KMS-11 (cell line): ENCODE results near the gene SHMT2.

Experiments
- H2AFZ ChIP-seq: fragments of 200-600 bp; sonication (generic); 2 replicates; pipeline ENCODE4 v1.6.1; 2016; ENCODE audit warnings: antibody characterized with exemption, mixed run types, low read depth
- H3K27ac ChIP-seq: fragments of 200-600 bp; sonication (generic); 2 replicates; pipeline ENCODE4 v1.6.1; 2016; ENCODE audit warnings: mild to moderate bottlenecking, mixed run types
- H3K27me3 ChIP-seq: fragments of 200-600 bp; sonication (generic); 2 replicates; pipeline ENCODE4 v1.6.1; 2017; ENCODE audit warnings: mild to moderate bottlenecking, low read depth, mixed run types, moderate library complexity; ENCODE audit not compliant: insufficient read depth
- H3K36me3 ChIP-seq: fragments of 200-600 bp; sonication (generic); 2 replicates; pipeline ENCODE4 v1.6.1; 2017; ENCODE audit warnings: mild to moderate bottlenecking, mixed run types; ENCODE audit not compliant: insufficient read depth
- H3K4me1 ChIP-seq: fragments of 200-600 bp; sonication (generic); 2 replicates; pipeline ENCODE4 v1.6.1; 2016; ENCODE audit warnings: mild to moderate bottlenecking, low read depth, mixed run types; ENCODE audit not compliant: poor library complexity, severe bottlenecking
- H3K4me2 ChIP-seq: fragments of 200-600 bp; sonication (generic); 2 replicates; pipeline ENCODE4 v1.7.0; 2016; ENCODE audit warnings: mild to moderate bottlenecking, mixed run types
- H3K4me3 ChIP-seq: fragments of 200-600 bp; sonication (generic); IDR thresholded peaks from 2 replicates; pipeline ENCODE4 v1.6.1; 2017; ENCODE audit warnings: low read depth, low read length, mixed read lengths; ENCODE audit not compliant: insufficient read depth
- H3K79me2 ChIP-seq: fragments of 200-600 bp; sonication (generic); 2 replicates; pipeline ENCODE4 v1.6.1; 2016; ENCODE audit warnings: low read depth, mixed run types; ENCODE audit not compliant: insufficient read depth
- H3K9ac ChIP-seq: fragments of 200-600 bp; sonication (generic); 2 replicates; pipeline ENCODE4 v1.6.1; 2016; ENCODE audit warnings: mild to moderate bottlenecking, mixed run types
- H4K20me1 ChIP-seq: fragments of 200-600 bp; sonication (generic); 2 replicates; pipeline ENCODE4 v1.6.1; 2016; ENCODE audit warnings: mild to moderate bottlenecking, mixed run types; ENCODE audit not compliant: insufficient read depth
- TF ChIP-seq, protein P1 (sequence below): fragments of 200-600 bp; sonication (generic); conservative IDR thresholded peaks from 2 replicates; pipeline ENCODE4 v1.6.1; 2017; ENCODE audit warnings: low read depth, mild to moderate bottlenecking, antibody characterized with exemption, low read length, moderate library complexity, mixed read lengths

SHMT2 gene

DNA sequence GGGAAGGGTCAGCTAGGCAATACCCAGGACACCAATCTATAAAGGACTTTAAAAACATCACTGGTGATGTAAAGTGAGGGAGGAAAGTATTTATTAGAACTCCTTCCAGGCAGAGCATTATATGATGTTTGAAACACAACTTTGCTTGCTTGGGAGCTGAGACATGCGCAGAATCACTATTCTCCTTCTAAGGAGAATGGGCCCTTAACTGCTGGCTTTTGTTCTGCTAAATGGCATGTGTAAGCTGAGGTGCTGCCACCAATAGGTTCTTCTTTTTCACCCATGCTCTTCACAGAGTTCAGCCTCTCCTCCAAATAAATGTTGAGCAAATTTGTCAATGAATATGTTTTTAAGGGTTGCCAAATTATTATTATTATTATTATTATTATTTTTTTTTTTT, 17.5 kb downstream of the SHMT2 start:
- no peak overlapping the region for H3K27ac ChIP-seq
- TF ChIP-seq, protein P1, sequence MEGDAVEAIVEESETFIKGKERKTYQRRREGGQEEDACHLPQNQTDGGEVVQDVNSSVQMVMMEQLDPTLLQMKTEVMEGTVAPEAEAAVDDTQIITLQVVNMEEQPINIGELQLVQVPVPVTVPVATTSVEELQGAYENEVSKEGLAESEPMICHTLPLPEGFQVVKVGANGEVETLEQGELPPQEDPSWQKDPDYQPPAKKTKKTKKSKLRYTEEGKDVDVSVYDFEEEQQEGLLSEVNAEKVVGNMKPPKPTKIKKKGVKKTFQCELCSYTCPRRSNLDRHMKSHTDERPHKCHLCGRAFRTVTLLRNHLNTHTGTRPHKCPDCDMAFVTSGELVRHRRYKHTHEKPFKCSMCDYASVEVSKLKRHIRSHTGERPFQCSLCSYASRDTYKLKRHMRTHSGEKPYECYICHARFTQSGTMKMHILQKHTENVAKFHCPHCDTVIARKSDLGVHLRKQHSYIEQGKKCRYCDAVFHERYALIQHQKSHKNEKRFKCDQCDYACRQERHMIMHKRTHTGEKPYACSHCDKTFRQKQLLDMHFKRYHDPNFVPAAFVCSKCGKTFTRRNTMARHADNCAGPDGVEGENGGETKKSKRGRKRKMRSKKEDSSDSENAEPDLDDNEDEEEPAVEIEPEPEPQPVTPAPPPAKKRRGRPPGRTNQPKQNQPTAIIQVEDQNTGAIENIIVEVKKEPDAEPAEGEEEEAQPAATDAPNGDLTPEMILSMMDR = no peak

DNA sequence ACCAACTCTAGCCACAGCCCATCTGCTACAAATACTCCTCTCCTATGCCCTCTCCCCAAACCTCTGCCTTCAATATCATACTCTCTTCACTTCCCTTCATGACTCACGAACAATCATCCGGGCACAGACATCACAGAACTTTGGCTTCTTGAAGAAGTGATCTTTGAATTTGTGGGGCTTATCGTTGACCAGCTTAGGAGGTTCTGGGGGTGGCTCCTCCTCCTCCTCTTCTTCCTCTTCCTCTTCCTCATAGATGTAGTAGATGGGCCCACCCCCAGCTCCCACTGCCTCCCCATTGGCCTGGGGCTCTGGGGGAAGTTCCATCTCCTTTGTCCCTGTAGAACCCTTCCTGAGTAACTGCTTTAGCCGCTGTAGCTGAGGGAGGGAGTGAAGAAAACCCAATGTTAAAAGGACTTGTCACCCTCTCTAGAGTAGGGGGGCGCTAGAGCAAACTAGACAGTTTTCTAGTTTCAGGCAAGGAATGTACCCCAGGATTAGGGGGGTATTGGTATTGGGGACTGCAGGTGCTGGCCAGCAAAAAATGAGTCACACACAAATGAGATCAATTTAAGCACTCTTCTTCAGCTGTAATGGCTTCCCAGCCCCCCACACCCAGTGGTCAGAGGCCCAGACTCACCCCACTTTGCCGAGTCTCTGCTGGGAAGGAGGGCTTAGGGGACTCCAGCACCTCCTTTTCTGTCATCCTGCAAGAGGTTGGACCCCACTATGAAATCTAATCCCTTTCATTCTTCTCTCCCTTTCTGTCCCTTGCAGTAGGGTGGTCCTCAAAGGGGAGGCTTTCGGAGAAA, 19.6 kb downstream of the SHMT2 start:
- Histone ChIP-seq H3K4me1 (no peaks in the 10 kb centered on the region), H3K27ac (no peak overlapping the region)

More for the DNA sequence above, 17.5 kb downstream of the SHMT2 start:
- Histone ChIP-seq H3K4me3 (no peak overlapping the region), H2AFZ (no peak overlapping the region), H3K9ac (no peak overlapping the region), H3K27me3 (peaks cover 23% of the 10 kb centered on the region), H3K4me1 (peaks cover 14% of the 10 kb centered on the region), H4K20me1 (no peaks in the 10 kb centered on the region), H3K36me3 (no peaks in the 10 kb centered on the region), H3K79me2 (no peaks in the 10 kb centered on the region), H3K4me2 (no peak overlapping the region)

DNA sequence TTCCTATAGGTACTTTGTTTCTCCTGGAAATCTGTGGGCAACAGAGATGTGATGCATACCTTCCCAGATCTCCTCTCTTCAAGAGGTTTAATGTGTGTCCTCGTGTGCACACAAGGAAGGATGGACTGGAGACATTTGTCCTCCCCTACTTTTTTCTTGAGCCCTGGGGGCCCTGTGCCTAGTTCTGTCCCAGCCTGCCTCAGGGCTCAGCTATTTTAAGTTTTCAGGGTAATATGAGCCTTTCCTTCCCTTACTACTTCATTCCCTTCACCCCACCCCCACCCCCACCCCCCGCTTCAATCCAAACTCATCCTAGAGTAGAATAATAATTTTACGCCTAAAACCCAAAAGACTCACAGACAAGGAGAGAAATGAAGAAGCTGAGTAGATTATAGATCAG, 21.0 kb downstream of the SHMT2 start:
- Histone ChIP-seq H4K20me1 (no peaks in the 10 kb centered on the region), H3K4me3 (no peak overlapping the region), H3K4me2 (no peak overlapping the region), H3K4me1 (no peaks in the 10 kb centered on the region), H3K27me3 (no peaks in the 10 kb centered on the region; the same call in 1 of the 2 replicates), H3K9ac (no peak overlapping the region), H3K79me2 (no peaks in the 10 kb centered on the region), H3K27ac (no peak overlapping the region), H3K36me3 (no peaks in the 10 kb centered on the region), H2AFZ (no peak overlapping the region)
- TF ChIP-seq, protein P1 = no peak

More for the DNA sequence above, 19.6 kb downstream of the SHMT2 start:
- H3K4me3 ChIP-seq = no peak overlapping the region
- no peak overlapping the region for H2AFZ ChIP-seq
- no peak overlapping the region for H3K4me2 ChIP-seq
- no peaks in the 10 kb centered on the region for H4K20me1 ChIP-seq
- H3K9ac ChIP-seq = no peak overlapping the region
- TF ChIP-seq, protein P1 = no peak
- peaks cover 10% of the 10 kb centered on the region for H3K27me3 ChIP-seq
- no peaks in the 10 kb centered on the region for H3K36me3 ChIP-seq
- H3K79me2 ChIP-seq = no peaks in the 10 kb centered on the region

DNA sequence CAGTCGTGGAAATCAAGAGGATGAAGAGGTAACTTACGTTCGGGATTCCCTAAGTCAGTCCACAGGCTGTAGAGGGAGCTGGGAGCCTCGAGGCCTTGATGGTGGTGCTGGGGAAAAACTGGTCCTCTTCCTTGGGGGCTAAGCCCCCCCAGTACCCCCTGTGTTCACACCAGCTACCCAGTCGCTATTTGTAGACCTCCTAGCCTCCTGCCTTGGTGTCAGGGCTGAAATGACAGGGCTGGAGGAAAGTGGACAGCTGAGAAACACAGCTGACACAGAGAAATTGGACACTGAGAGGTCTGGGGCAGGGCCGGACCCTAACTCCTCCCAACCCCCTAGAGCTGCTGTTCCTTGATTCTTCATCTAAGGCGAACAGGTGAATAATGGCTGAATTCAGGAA, 21.4 kb downstream of the SHMT2 start, which contains the start of gene STAC3:
TSS of gene STAC3 (minus strand) at position 232 of the 400 bp plus-strand sequence. CDS start 1,551 bp downstream, outside the sequence.
- Histone ChIP-seq H3K4me2 (no peak within 1 kb of the TSS), H3K9ac (no peak within 1 kb of the TSS), H3K4me3 (no peak within 1 kb of the TSS), H3K27ac (no peak within 1 kb of the TSS), H3K36me3 (no peaks in the 10 kb centered on the region), H3K79me2 (no peaks in the 10 kb centered on the region), H3K4me1 (no peaks in the 10 kb centered on the region), H3K27me3 (no peaks in the 10 kb centered on the region; the same call in 1 of the 2 replicates), H4K20me1 (no peaks in the 10 kb centered on the region), H2AFZ (no peak within 1 kb of the TSS)
- TF ChIP-seq, protein P1 = no peak
